ENCODE measurements around the gene TLCD3B.
"Not testable (repeated sequence)": the region's sequence is repeated elsewhere in the genome, so short reads cannot be mapped to it uniquely, and the experiment has no call there.

TLCD3B gene

DNA sequence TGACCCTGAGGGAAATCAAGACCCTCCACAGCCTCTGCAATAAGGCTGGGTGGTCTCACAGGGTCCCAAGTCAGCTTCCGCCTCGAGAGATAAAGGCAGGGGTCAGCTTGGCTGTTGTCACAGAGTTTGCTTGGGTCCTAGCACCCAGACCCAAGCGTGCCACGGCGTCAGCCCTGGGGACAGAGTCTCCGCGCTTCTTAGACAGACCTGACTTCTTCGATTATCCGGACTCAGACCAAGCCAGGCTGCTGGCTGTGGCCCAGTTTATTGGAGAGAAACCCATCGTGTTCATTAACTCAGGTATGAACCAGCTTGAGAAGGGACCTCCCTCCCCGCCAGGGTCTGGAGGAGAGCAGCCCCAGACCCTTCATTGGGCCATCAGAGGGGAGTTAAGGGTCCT, 7.5 kb downstream of the TLCD3B start:
- Histone ChIP-seq H3K27me3 (replicated peaks; ENCODE audit: control insufficient read depth, insufficient read depth, low read length) (no peaks in the 10 kb centered on the region; the same call in none of the 2 replicates), H3K4me3 (replicated peaks; ENCODE audit: low read depth, low read length) (no peak overlapping the region), H3K36me3 (ENCODE audit: control insufficient read depth, insufficient read depth, low read length) (no peaks in the 10 kb centered on the region)
- no peak for DNase-seq (ENCODE audit: extremely low read depth, insufficient read length)
- TF ChIP-seq CTCF (IDR thresholded peaks at IDR 0.05; ENCODE audit: insufficient read depth, low read length, poor library complexity, severe bottlenecking) = no peak

- TF ChIP-seq CTCF (IDR thresholded peaks at IDR 0.05; ENCODE audit: insufficient read depth, low read length, poor library complexity, severe bottlenecking) = no peak
- Histone ChIP-seq H3K4me3 (replicated peaks; ENCODE audit: low read depth, low read length) (no peak within 1 kb of the TSS), H3K36me3 (ENCODE audit: control insufficient read depth, insufficient read depth, low read length) (no peaks in the 10 kb centered on the region), H3K27me3 (replicated peaks; ENCODE audit: control insufficient read depth, insufficient read depth, low read length) (no peaks in the 10 kb centered on the region; the same call in none of the 2 replicates)
- DNase-seq (ENCODE audit: extremely low read depth, insufficient read length) = no peak
Measured at GRCh38 chr16:30022887-30023286, 8.2 kb downstream of the TLCD3B start, which contains the start of gene C16orf92. TSS of gene C16orf92 (plus strand) at chr16:30023198. CDS start at chr16:30023341, 143 bp downstream.

- H3K4me3 ChIP-seq (replicated peaks; ENCODE audit: low read depth, low read length) = no peak overlapping the region
- no peaks in the 10 kb centered on the region; the same call in 1 of the 2 replicates for H3K27me3 ChIP-seq (replicated peaks; ENCODE audit: control insufficient read depth, insufficient read depth, low read length)
- no peak for TF ChIP-seq CTCF (IDR thresholded peaks at IDR 0.05; ENCODE audit: insufficient read depth, low read length, poor library complexity, severe bottlenecking)
- no peaks in the 10 kb centered on the region for H3K36me3 ChIP-seq (ENCODE audit: control insufficient read depth, insufficient read depth, low read length)
- DNase-seq (ENCODE audit: extremely low read depth, insufficient read length) = no peak
Measured at GRCh38 chr16:30018731-30019158, 12.3 kb downstream of the TLCD3B start.

DNA sequence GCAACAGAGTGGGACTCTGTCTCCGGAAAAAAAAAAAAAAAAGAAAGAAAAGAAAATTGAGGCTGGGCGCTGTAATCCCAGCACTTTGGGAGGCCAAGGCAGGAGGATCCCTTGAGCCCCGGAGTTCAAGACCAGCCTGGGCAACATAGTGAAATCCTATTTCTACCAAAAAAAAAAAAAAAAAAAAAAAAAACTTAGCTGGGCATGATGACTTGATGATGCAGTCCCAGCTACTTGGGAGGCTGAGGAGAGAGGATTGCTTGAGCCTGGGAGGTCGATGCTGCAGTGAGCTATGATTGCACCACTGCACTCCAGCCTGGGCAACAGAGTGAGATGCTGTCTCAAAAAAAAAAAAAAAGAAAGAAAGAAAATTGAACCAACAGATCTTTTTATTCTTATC, 13.1 kb downstream of the TLCD3B start:
- H3K4me3 ChIP-seq (replicated peaks; ENCODE audit: low read depth, low read length) = not testable (repeated sequence)

GRCh38 chr16:30017277-30017656, 13.8 kb downstream of the TLCD3B start:
- Histone ChIP-seq H3K36me3 (ENCODE audit: control insufficient read depth, insufficient read depth, low read length) (no peaks in the 10 kb centered on the region), H3K4me3 (replicated peaks; ENCODE audit: low read depth, low read length) (no peak overlapping the region), H3K27me3 (replicated peaks; ENCODE audit: control insufficient read depth, insufficient read depth, low read length) (no peaks in the 10 kb centered on the region; the same call in 1 of the 2 replicates)
- TF ChIP-seq CTCF (IDR thresholded peaks at IDR 0.05; ENCODE audit: insufficient read depth, low read length, poor library complexity, severe bottlenecking) = no peak
- no peak for DNase-seq (ENCODE audit: extremely low read depth, insufficient read length)

More for the DNA sequence above, 13.1 kb downstream of the TLCD3B start:
- H3K27me3 ChIP-seq (replicated peaks; ENCODE audit: control insufficient read depth, insufficient read depth, low read length); DNase-seq (ENCODE audit: extremely low read depth, insufficient read length); H3K36me3 ChIP-seq (ENCODE audit: control insufficient read depth, insufficient read depth, low read length): not testable (repeated sequence)

DNA sequence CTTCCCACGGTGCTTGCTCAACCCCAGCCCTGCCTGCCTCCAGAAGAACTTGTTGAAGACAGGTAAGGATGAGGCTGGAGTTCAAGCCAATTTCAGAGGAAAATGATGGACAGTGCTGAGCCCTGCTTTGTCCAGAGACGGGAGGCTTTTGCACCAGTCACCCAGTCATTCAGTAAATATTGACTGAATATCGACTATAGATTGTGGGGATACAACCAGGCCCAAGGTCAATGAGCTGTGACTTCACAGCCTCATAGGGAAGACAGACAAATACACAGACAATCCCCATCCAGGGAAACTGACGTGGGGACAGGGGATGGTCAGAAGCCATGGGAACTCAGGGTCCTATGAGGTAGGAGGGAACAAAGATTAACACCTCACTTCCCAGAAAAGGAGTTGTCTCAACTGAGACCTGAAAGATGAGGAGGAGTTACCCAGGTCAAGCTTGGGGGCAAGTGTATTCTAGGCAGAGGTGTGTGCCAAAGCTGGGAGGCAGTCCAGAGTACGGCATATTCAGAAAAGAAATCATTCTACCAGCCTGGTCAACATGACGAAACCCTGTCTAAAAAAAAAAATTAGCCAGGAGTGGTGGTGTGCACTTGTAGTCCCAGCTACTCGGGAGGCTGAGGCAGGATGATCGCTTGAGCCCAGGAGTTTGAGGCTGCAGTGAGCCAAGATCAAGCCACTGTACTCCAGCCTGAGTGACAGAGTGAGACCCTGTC, 14.4 kb downstream of the TLCD3B start:
- Histone ChIP-seq H3K36me3 (ENCODE audit: control insufficient read depth, insufficient read depth, low read length) (no peaks in the 10 kb centered on the region), H3K27me3 (replicated peaks; ENCODE audit: control insufficient read depth, insufficient read depth, low read length) (no peaks in the 10 kb centered on the region; the same call in 1 of the 2 replicates), H3K4me3 (replicated peaks; ENCODE audit: low read depth, low read length) (no peak overlapping the region)
- no peak for TF ChIP-seq CTCF (IDR thresholded peaks at IDR 0.05; ENCODE audit: insufficient read depth, low read length, poor library complexity, severe bottlenecking)
- no peak for DNase-seq (ENCODE audit: extremely low read depth, insufficient read length)

- not testable (repeated sequence) for H3K27me3 ChIP-seq (replicated peaks; ENCODE audit: control insufficient read depth, insufficient read depth, low read length); H3K36me3 ChIP-seq (ENCODE audit: control insufficient read depth, insufficient read depth, low read length); DNase-seq (ENCODE audit: extremely low read depth, insufficient read length); H3K4me3 ChIP-seq (replicated peaks; ENCODE audit: low read depth, low read length)
Measured at GRCh38 chr16:30015450-30015849, 15.6 kb downstream of the TLCD3B start.

DNA sequence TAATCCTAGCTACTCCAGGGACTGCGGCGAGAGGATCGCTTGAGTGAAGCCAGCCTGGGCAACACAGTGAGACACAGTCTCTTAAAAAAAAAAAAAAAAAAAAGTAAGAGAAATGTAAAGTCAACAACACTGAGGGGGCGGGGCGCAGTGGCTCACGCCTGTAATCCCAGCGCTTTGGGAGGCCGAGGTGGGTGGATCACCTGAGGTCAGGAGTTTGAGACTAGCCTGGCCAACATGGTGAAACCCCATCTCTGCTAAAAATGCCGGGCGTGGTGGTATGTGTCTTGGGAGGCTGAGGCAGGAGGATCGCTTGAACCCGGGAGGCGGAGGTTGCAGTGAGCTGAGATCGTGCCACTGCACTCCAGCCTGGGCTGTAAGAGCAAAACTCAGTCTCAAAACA, 18.5 kb downstream of the TLCD3B start:
- not testable (repeated sequence) for H3K27me3 ChIP-seq (replicated peaks; ENCODE audit: control insufficient read depth, insufficient read depth, low read length)

More for the DNA sequence above, 18.5 kb downstream of the TLCD3B start:
- not testable (repeated sequence) for H3K4me3 ChIP-seq (replicated peaks; ENCODE audit: low read depth, low read length); DNase-seq (ENCODE audit: extremely low read depth, insufficient read length); H3K36me3 ChIP-seq (ENCODE audit: control insufficient read depth, insufficient read depth, low read length)
